ENCODE data around the gene WDR86.

Gene WDR86

DNA sequence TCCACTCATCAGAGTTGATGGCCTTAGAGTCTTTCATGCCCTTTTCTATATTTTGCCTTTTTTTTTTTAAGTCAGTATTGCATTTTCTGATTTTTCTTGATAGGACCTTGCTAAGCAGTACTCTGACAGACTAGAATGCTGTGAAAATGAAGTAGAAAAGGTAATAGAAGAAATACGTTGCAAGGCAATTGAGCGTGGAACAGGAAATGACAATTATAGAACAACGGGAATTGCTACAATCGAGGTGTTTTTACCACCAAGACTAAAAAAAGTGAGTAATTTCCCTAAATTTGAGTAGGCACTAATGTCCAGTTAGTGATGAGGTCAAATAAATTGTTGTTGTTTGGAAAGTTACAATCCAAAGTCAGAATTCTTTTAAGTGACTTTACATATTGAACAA, 60.9 kb downstream of the WDR86 start:
- H3K4me3 Mint-ChIP-seq, result peak overlapping the region; percentile 87
- peak overlapping the region; percentile 97 for H3K27ac Mint-ChIP-seq
- DNase-seq (ENCODE audit: low spot score), result no peak
- peaks cover 43% of the 10 kb centered on the region for H3K4me1 Mint-ChIP-seq (ENCODE audit: low read depth)
- H3K9me3 Mint-ChIP-seq, result no peaks in the 10 kb centered on the region
- H3K36me3 Mint-ChIP-seq (ENCODE audit: low read depth), result peaks cover 55% of the 10 kb centered on the region
- H3K27me3 Mint-ChIP-seq (ENCODE audit: low read depth), result no peaks in the 10 kb centered on the region

DNA sequence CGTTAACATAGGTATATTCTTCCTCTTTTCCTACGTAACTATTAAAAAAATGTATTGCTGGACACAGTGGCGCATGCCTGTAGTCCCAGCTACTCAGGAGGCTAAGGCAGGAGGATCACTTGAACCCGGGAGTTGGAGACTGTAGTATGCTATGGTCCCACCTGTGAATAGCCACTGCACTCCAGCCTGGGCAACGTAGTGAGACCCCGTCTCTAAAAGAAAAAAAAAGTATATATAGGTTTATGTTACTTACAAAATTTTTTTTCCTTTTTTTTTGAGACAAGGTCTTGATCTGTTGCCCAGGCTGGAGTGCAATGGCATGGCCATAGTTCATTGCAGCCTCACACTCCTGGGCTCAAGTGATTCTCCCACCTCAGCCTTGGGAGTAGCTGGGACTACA, 62.6 kb downstream of the WDR86 start:
- H3K9me3 Mint-ChIP-seq, result no peaks in the 10 kb centered on the region
- H3K36me3 Mint-ChIP-seq (ENCODE audit: low read depth), result peaks cover 50% of the 10 kb centered on the region
- no peak overlapping the region for H3K4me3 Mint-ChIP-seq
- H3K4me1 Mint-ChIP-seq (ENCODE audit: low read depth), result peaks cover 45% of the 10 kb centered on the region
- DNase-seq (ENCODE audit: low spot score), result no peak
- no peak overlapping the region for H3K27ac Mint-ChIP-seq
- no peaks in the 10 kb centered on the region for H3K27me3 Mint-ChIP-seq (ENCODE audit: low read depth)

DNA sequence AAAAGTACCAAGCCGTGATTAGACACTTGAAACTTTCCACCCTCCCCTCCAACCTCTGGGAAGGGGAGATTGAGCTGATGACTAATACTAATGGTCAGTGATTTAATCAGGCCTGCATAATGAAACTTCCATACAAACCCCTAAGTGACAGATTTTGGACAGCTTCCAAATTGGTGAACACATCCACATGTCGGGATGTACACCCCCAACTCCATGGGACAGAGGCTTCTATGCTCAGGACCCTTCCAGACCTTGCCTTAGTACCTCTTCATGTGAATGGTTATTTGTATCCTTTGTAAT, 63.4 kb downstream of the WDR86 start:
- no peaks in the 10 kb centered on the region for H3K9me3 Mint-ChIP-seq
- H3K27ac Mint-ChIP-seq, result no peak overlapping the region
- H3K4me3 Mint-ChIP-seq, result no peak overlapping the region
- no peak for DNase-seq (ENCODE audit: low spot score)
- H3K27me3 Mint-ChIP-seq (ENCODE audit: low read depth), result no peaks in the 10 kb centered on the region
- peaks cover 37% of the 10 kb centered on the region for H3K4me1 Mint-ChIP-seq (ENCODE audit: low read depth)
- peaks cover 42% of the 10 kb centered on the region for H3K36me3 Mint-ChIP-seq (ENCODE audit: low read depth)

- no peak overlapping the region for H3K4me3 Mint-ChIP-seq
- H3K36me3 Mint-ChIP-seq (ENCODE audit: low read depth), result peaks cover 36% of the 10 kb centered on the region
- DNase-seq (ENCODE audit: low spot score), result no peak
- H3K27me3 Mint-ChIP-seq (ENCODE audit: low read depth), result no peaks in the 10 kb centered on the region
- peak overlapping the region; percentile 66 for H3K27ac Mint-ChIP-seq
- H3K4me1 Mint-ChIP-seq (ENCODE audit: low read depth), result peaks cover 31% of the 10 kb centered on the region
- no peaks in the 10 kb centered on the region for H3K9me3 Mint-ChIP-seq
Observed at GRCh38 chr7:151345576-151346469, 64.0 kb downstream of the WDR86 start.

- Mint-ChIP-seq H3K4me1 (ENCODE audit: low read depth) (peaks cover 33% of the 10 kb centered on the region), H3K36me3 (ENCODE audit: low read depth) (peaks cover 30% of the 10 kb centered on the region), H3K4me3 (peak overlapping the region; percentile 84), H3K27me3 (ENCODE audit: low read depth) (no peaks in the 10 kb centered on the region), H3K9me3 (peaks cover 12% of the 10 kb centered on the region), H3K27ac (peak overlapping the region; percentile 90)
- DNase-seq (ENCODE audit: low spot score), result no peak
Observed at GRCh38 chr7:151343516-151343915, 66.3 kb downstream of the WDR86 start.

DNA sequence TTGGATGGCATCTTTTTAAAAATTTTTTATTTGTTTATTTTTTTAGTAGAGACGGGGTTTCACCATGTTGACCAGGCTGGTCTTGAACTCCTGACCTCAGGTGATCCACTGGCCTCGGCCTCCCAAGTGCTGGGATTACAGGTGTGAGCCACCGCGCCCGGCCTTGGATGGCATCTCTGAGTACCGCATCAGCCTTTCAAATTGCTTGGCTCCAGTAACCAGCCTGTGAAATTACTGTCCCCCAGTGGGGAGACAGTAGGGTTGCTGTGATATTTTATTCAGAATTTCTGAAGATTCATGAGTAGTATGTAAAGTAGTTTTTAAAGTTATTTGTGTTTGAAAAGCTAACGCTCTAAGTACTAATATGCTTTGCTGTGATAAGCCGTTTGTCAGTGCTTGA, 67.0 kb downstream of the WDR86 start:
- Mint-ChIP-seq H3K4me1 (ENCODE audit: low read depth) (peaks cover 30% of the 10 kb centered on the region), H3K9me3 (peaks cover 12% of the 10 kb centered on the region), H3K27me3 (ENCODE audit: low read depth) (no peaks in the 10 kb centered on the region), H3K36me3 (ENCODE audit: low read depth) (peaks cover 26% of the 10 kb centered on the region), H3K27ac (peak overlapping the region; percentile 90), H3K4me3 (peak overlapping the region; percentile 84)
- DNase-seq (ENCODE audit: low spot score), result no peak

- Mint-ChIP-seq H3K4me3 (peak overlapping the region; percentile 84), H3K36me3 (ENCODE audit: low read depth) (peaks cover 24% of the 10 kb centered on the region), H3K9me3 (peaks cover 12% of the 10 kb centered on the region), H3K27me3 (ENCODE audit: low read depth) (no peaks in the 10 kb centered on the region), H3K4me1 (ENCODE audit: low read depth) (peaks cover 28% of the 10 kb centered on the region), H3K27ac (peak overlapping the region; percentile 90)
- no peak for DNase-seq (ENCODE audit: low spot score)
Observed at GRCh38 chr7:151342102-151342646, 67.7 kb downstream of the WDR86 start.

GRCh38 chr7:151341357-151342101, 68.3 kb downstream of the WDR86 start, which contains the start of gene NUB1:
Gene NUB1, plus strand, starts transcription at chr7:151341812. Its CDS starts 3,538 bp downstream, at chr7:151345350.
- Mint-ChIP-seq H3K4me1 (ENCODE audit: low read depth) (peaks cover 28% of the 10 kb centered on the region), H3K27ac (peak within 1 kb of the TSS; percentile 90), H3K27me3 (ENCODE audit: low read depth) (no peaks in the 10 kb centered on the region), H3K36me3 (ENCODE audit: low read depth) (peaks cover 21% of the 10 kb centered on the region), H3K9me3 (peaks cover 12% of the 10 kb centered on the region), H3K4me3 (peak within 1 kb of the TSS; percentile 84)
- peak; percentile 92 for DNase-seq (ENCODE audit: low spot score)

DNA sequence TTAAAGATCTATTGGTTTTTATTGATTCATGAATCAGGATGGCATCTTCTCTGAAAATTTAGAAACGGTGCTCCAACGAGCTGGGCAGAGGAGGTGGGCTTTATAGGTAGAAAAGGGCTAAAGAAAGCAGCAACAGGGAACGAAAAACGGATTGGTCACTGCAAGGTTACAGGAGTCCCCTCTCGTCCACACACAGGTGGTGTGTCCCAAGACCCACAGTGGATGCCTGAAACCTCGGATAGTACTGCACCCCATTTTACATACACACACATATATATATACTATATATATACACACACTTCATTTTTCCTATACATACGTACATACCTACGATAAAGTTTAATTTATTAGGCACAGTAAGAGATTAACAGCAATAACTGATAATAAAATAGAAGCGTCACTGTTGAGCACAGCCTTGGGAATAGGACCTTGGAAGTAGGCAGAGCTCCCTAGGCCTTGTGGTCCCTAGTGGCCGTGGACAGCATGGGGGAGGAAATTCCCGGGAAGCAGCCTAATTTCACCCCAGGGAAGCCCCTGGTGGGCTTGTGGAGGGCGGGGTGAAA, 69.0 kb downstream of the WDR86 start:
- Mint-ChIP-seq H3K4me3 (peak overlapping the region; percentile 61), H3K27ac (peak overlapping the region; percentile 71), H3K9me3 (peaks cover 12% of the 10 kb centered on the region), H3K4me1 (ENCODE audit: low read depth) (peaks cover 26% of the 10 kb centered on the region), H3K36me3 (ENCODE audit: low read depth) (peaks cover 14% of the 10 kb centered on the region), H3K27me3 (ENCODE audit: low read depth) (no peaks in the 10 kb centered on the region)
- no peak for DNase-seq (ENCODE audit: low spot score)

GRCh38 chr7:151339651-151340382, 70.0 kb downstream of the WDR86 start:
- H3K9me3 Mint-ChIP-seq, result peaks cover 12% of the 10 kb centered on the region
- no peaks in the 10 kb centered on the region for H3K27me3 Mint-ChIP-seq (ENCODE audit: low read depth)
- DNase-seq (ENCODE audit: low spot score), result no peak
- peaks cover 11% of the 10 kb centered on the region for H3K36me3 Mint-ChIP-seq (ENCODE audit: low read depth)
- H3K4me3 Mint-ChIP-seq, result peak overlapping the region; percentile 61
- peak overlapping the region; percentile 88 for H3K27ac Mint-ChIP-seq
- H3K4me1 Mint-ChIP-seq (ENCODE audit: low read depth), result peaks cover 23% of the 10 kb centered on the region

- Mint-ChIP-seq H3K9me3 (peaks cover 12% of the 10 kb centered on the region), H3K36me3 (ENCODE audit: low read depth) (peaks cover 11% of the 10 kb centered on the region), H3K27ac (peak overlapping the region; percentile 31), H3K4me3 (no peak overlapping the region), H3K4me1 (ENCODE audit: low read depth) (peaks cover 23% of the 10 kb centered on the region), H3K27me3 (ENCODE audit: low read depth) (no peaks in the 10 kb centered on the region)
- DNase-seq (ENCODE audit: low spot score), result no peak
Observed at GRCh38 chr7:151338809-151339208, 71.0 kb downstream of the WDR86 start.

DNA sequence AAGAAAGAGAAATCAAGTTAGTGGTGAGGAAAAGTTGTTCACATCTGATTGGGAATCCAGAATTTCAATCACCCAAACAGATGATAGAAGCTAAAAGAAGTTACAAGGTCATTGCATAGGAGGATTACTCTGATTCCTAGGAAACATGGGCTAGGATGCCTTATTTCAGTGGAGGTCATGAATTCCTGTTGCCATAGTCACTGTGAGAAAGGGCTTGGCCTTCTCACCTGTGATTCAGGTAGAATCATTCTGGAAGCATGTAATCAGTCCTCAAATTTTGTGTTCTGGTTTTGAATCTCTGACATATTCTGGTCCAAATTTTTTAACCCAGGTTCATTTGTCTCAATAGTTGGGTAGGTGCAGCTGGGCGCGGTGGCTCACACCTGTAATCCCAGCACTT, 72.5 kb downstream of the WDR86 start:
- no peak overlapping the region for H3K27ac Mint-ChIP-seq
- H3K36me3 Mint-ChIP-seq (ENCODE audit: low read depth), result peaks cover 3% of the 10 kb centered on the region

DNA sequence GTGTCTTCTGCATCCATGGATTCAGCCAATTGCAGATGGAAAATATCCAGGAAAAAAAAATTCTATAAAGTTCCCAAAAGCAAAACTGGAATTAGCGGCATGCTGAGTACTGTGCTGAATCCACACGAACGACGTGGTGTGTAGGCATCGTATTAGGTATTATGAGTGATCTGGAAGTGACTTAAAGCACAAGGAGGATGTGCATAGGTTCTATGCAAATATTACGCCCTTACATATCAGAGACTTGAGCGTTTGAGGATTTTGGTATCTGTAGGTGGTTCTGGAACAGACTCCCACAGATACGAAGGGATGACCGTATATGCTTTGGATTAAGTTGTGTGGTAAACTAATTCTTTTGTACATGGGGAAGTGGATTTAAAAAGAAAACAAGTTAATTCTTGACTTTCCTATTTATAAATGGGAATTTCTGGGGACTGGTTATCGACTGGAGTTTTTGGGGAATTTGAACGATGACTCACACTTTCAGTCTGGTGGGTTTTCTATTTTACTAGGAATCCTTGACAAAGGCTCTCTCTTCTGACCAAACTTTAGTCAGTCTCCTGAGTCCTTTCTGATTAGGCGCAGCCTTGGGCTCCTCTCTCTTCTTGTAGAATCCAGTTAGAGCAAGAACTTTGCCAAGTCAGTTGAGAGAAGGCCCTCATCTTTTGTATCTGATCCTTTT, 73.7 kb downstream of the WDR86 start:
- no peak overlapping the region for H3K27ac Mint-ChIP-seq
- H3K27me3 Mint-ChIP-seq (ENCODE audit: low read depth), result peaks cover under 1% of the 10 kb centered on the region
- H3K4me3 Mint-ChIP-seq, result no peak overlapping the region
- H3K9me3 Mint-ChIP-seq, result peaks cover 12% of the 10 kb centered on the region
- peaks cover 3% of the 10 kb centered on the region for H3K36me3 Mint-ChIP-seq (ENCODE audit: low read depth)
- DNase-seq (ENCODE audit: low spot score), result no peak
- H3K4me1 Mint-ChIP-seq (ENCODE audit: low read depth), result peaks cover 15% of the 10 kb centered on the region

More for the DNA sequence above, 72.5 kb downstream of the WDR86 start:
- Mint-ChIP-seq H3K9me3 (peaks cover 12% of the 10 kb centered on the region), H3K4me3 (no peak overlapping the region), H3K4me1 (ENCODE audit: low read depth) (peaks cover 15% of the 10 kb centered on the region), H3K27me3 (ENCODE audit: low read depth) (no peaks in the 10 kb centered on the region)
- DNase-seq (ENCODE audit: low spot score), result no peak

All from T-helper 2 cell treated with Interferon-gamma antibody and Interleukin-4, amounts not matched to agents 5 μg/mL and 100 μg/mL, for 36 hours (primary cell).